Measurements from ENCODE around the gene CDS2. TPM values are rescaled to one million over a fixed set of nuclear protein-coding genes. Genes with fewer than 3 reads are reported as not detected.

CDS2 gene
- total RNA-seq, 1 donor from 2014 or later, result 67.9 TPM

GRCh38 chr20:5153612-5154542, 27.1 kb downstream of the CDS2 start:
- peak; percentile 57 for DNase-seq (ENCODE audit: low read depth)

GRCh38 chr20:5154543-5154925, 27.7 kb downstream of the CDS2 start:
- no peak for DNase-seq (ENCODE audit: low read depth)

- DNase-seq (ENCODE audit: low read depth), result no peak
These were observed 28.6 kb downstream of the CDS2 start for GRCh38 chr20:5155404-5155803.

- peak; percentile 80 for DNase-seq (ENCODE audit: low read depth)
These were observed 30.1 kb downstream of the CDS2 start for GRCh38 chr20:5156675-5157448.

- no peak for DNase-seq (ENCODE audit: low read depth)
These were observed 33.1 kb downstream of the CDS2 start for GRCh38 chr20:5159928-5160327.

GRCh38 chr20:5160882-5161281, 34.1 kb downstream of the CDS2 start:
- no peak for DNase-seq (ENCODE audit: low read depth)

- no peak for DNase-seq (ENCODE audit: low read depth)
These were observed 34.8 kb downstream of the CDS2 start for GRCh38 chr20:5161536-5162164.

GRCh38 chr20:5164645-5165625, 38.1 kb downstream of the CDS2 start:
- DNase-seq (ENCODE audit: low read depth), result no peak

GRCh38 chr20:5168651-5169396, 42.0 kb downstream of the CDS2 start:
- peak; percentile 37 for DNase-seq (ENCODE audit: low read depth)

- no peak for DNase-seq (ENCODE audit: low read depth)
These were observed 43.5 kb downstream of the CDS2 start for GRCh38 chr20:5170341-5170740.

GRCh38 chr20:5171064-5171789, 44.4 kb downstream of the CDS2 start:
- no peak for DNase-seq (ENCODE audit: low read depth)

- DNase-seq (ENCODE audit: low read depth), result no peak
These were observed 45.0 kb downstream of the CDS2 start for GRCh38 chr20:5171790-5172164.

GRCh38 chr20:5172167-5172601, 45.4 kb downstream of the CDS2 start:
- no peak for DNase-seq (ENCODE audit: low read depth)

GRCh38 chr20:5172903-5173463, 46.2 kb downstream of the CDS2 start:
- DNase-seq (ENCODE audit: low read depth), result no peak

- DNase-seq (ENCODE audit: low read depth), result no peak
These were observed 46.9 kb downstream of the CDS2 start for GRCh38 chr20:5173751-5174150.

GRCh38 chr20:5177071-5177470, 50.3 kb downstream of the CDS2 start:
- no peak for DNase-seq (ENCODE audit: low read depth)

- no peak for DNase-seq (ENCODE audit: low read depth)
These were observed 51.2 kb downstream of the CDS2 start for GRCh38 chr20:5178046-5178445.

GRCh38 chr20:5180421-5180820, 53.6 kb downstream of the CDS2 start:
- no peak for DNase-seq (ENCODE audit: low read depth)

GRCh38 chr20:5180933-5181332, 54.1 kb downstream of the CDS2 start:
- DNase-seq (ENCODE audit: low read depth), result no peak

Measured in renal cortical epithelial cell (primary cell).